HepG2 (cell line): ENCODE data around the gene RGS6. TPM values are rescaled to one million over a fixed set of nuclear protein-coding genes. Genes with fewer than 3 reads are reported as not detected.
A peak's percentile ranks its signal among the peaks of the same experiment; 100 is the strongest.

Source experiments
- ATAC-seq: fragments of 200-7000 bp; cut with Tn5 transposase; 3 replicates; pipeline ENCODE4 v1.9.1; 2020; ENCODE audit warnings: mild to moderate bottlenecking, moderate library complexity
- BruUV-seq: library from RNA; stranded (reverse); fragments of 400-500 nt; replicated peaks from 2 replicates; lab custom pipeline; 2021; lab: Mats Ljungman, UMichigan
- CTCF ChIA-PET: fragments of 300-600 bp; formaldehyde crosslinking; extraction: SDS; loops from one replicate; lab custom pipeline; 2021; ENCODE audit warnings: low total read pairs, inconsistent platforms, low intra/inter-chr PET ratio; lab: Yijun Ruan, JAX
- POLR2A ChIA-PET: fragments of 350-600 bp; sonication (Branson Sonifier 250); formaldehyde crosslinking; loops from one replicate; lab custom pipeline; 2020; ENCODE audit warnings: antibody characterized with exemption, inconsistent platforms; lab: Yijun Ruan, JAX
- DNase-seq: peaks from one replicate; pipeline ENCODE4 v3.0.0-alpha.2; 2015; ENCODE audit warnings: low spot score
- FAIRE-seq: peaks from 3 replicates; lab custom pipeline; 2011; peaks lifted over from hg19 to GRCh38; lab: Jason Lieb, UNC
- H2AFZ ChIP-seq: one replicate; pipeline ENCODE4 v1.6.1; 2011; ENCODE audit warnings: low read length, inconsistent platforms
- H3K27ac ChIP-seq: fragments of 300-600 bp; 3 replicates; pipeline ENCODE4 v1.8.0; 2011; ENCODE audit warnings: mixed run types, mild to moderate bottlenecking, mixed read lengths, low read length, inconsistent platforms; ENCODE audit not compliant: insufficient read depth; ENCODE audit errors: extremely low read length
- H3K27me3 ChIP-seq, 2 experiments: fragments of 200-600 bp in 1 of 2; 2 replicates in 1 of 2; 3 replicates in 1 of 2; pipeline versions ENCODE4 v1.6.0 to v1.8.0; 2011; ENCODE audit warnings: low read length in 2 of 2, mild to moderate bottlenecking in 2 of 2, moderate library complexity in 2 of 2, inconsistent platforms in 1 of 2; ENCODE audit not compliant: insufficient read depth in 2 of 2, control insufficient read depth in 1 of 2
- H3K36me3 ChIP-seq, 2 experiments: fragments of 200-600 bp in 1 of 2; replicated peaks in 1 of 2; 2 replicates in 1 of 2; 3 replicates in 1 of 2; pipeline versions ENCODE4 v1.5.1 to v1.8.0; 2011; ENCODE audit warnings: low read length in 2 of 2, inconsistent platforms in 1 of 2; ENCODE audit not compliant: insufficient read depth in 2 of 2, control insufficient read depth in 1 of 2
- H3K4me1 ChIP-seq: 2 replicates; pipeline ENCODE4 v1.5.1; 2012; ENCODE audit warnings: low read length, inconsistent platforms; ENCODE audit not compliant: insufficient read depth
- H3K4me2 ChIP-seq: 2 replicates; pipeline ENCODE4 v1.6.0; 2011; ENCODE audit warnings: low read depth, low read length, inconsistent platforms
- H3K4me3 ChIP-seq, 3 experiments: fragments of 200-600 bp in 1 of 3; sonication (generic), shearing (Covaris generic) in 1 of 3; replicated peaks in 1 of 3; 2 replicates each; pipeline ENCODE4 v1.5.1; 2011 to 2016; ENCODE audit warnings: low read length in 3 of 3, inconsistent platforms in 2 of 3, low read depth in 2 of 3, mild to moderate bottlenecking in 2 of 3, control low read depth in 1 of 3, mixed read lengths in 1 of 3; ENCODE audit not compliant: insufficient read depth in 1 of 3
- H3K79me2 ChIP-seq: one replicate; pipeline ENCODE4 v1.6.1; 2011; ENCODE audit warnings: low read length, inconsistent platforms; ENCODE audit not compliant: insufficient read depth
- H3K9ac ChIP-seq: 2 replicates; pipeline ENCODE4 v1.6.0; 2011; ENCODE audit warnings: mild to moderate bottlenecking, low read depth, low read length, inconsistent platforms; ENCODE audit not compliant: insufficient read depth
- H3K9me3 ChIP-seq: 2 replicates; pipeline ENCODE4 v1.5.1; 2012; ENCODE audit warnings: mild to moderate bottlenecking, low read length
- H4K20me1 ChIP-seq: 2 replicates; pipeline ENCODE4 v1.6.0; 2011; ENCODE audit warnings: inconsistent platforms, mild to moderate bottlenecking, low read length, moderate library complexity; ENCODE audit not compliant: insufficient read depth
- CREB3 ChIP-seq: sonication (generic); formaldehyde crosslinking; IDR thresholded peaks from 2 replicates; pipeline ENCODE4 v1.5.0; 2020; ENCODE audit warnings: missing genetic modification reagents
- DR1 ChIP-seq: sonication (generic); formaldehyde crosslinking; IDR thresholded peaks from 2 replicates; pipeline ENCODE4 v1.8.0; 2021; ENCODE audit warnings: mild to moderate bottlenecking, missing genetic modification reagents, inconsistent platforms
- E2F5 ChIP-seq: sonication (generic); formaldehyde crosslinking; conservative IDR thresholded peaks from 2 replicates; pipeline ENCODE4 v1.4.0; 2020; ENCODE audit warnings: missing genetic modification reagents
- HCFC1 ChIP-seq: fragments of 150-350 bp; IDR thresholded peaks from 2 replicates; pipeline ENCODE4 v1.6.1; 2014; ENCODE audit warnings: low read depth, low read length
- HOMEZ ChIP-seq: IDR thresholded peaks from 2 replicates; pipeline ENCODE4 v1.6.1; 2016; ENCODE audit warnings: low read depth
- NFYB ChIP-seq: sonication (generic); formaldehyde crosslinking; IDR thresholded peaks from 2 replicates; pipeline ENCODE4 v1.4.0; 2020; ENCODE audit warnings: missing genetic modification reagents
- SRSF4 ChIP-seq: fragments of 200-400 bp; formaldehyde crosslinking; IDR thresholded peaks from one replicate; pipeline ENCODE4 v1.6.1; 2018; ENCODE audit warnings: mild to moderate bottlenecking, low read depth, low read length, moderate library complexity; ENCODE audit not compliant: poor library complexity, severe bottlenecking
- ZBTB46 ChIP-seq: sonication (generic); formaldehyde crosslinking; IDR thresholded peaks from 2 replicates; pipeline ENCODE4 v1.4.0; 2020; ENCODE audit warnings: mild to moderate bottlenecking, missing genetic modification reagents, borderline replicate concordance
- ZFP36 ChIP-seq: fragments of 150-350 bp; IDR thresholded peaks from 2 replicates; pipeline ENCODE4 v1.6.1; 2018; ENCODE audit warnings: borderline replicate concordance, low read length, low read depth; ENCODE audit not compliant: partially characterized antibody
- ZFP37 ChIP-seq: sonication (generic); formaldehyde crosslinking; IDR thresholded peaks from 2 replicates; pipeline ENCODE4 v1.4.0; 2020; ENCODE audit warnings: missing genetic modification reagents, borderline replicate concordance
- ZNF766 ChIP-seq: sonication (generic); formaldehyde crosslinking; IDR thresholded peaks from 2 replicates; pipeline ENCODE4 v1.5.0; 2020; ENCODE audit warnings: missing genetic modification reagents, borderline replicate concordance
- WGBS: methylation state at CpG from one replicate; pipeline ENCODE4 v1.1.6; 2017; ENCODE audit warnings: low lambda C conversion rate; 5-methylcytosine and 5-hydroxymethylcytosine counted together
- in situ Hi-C: cut with HindIII; loops from 2 replicates; pipeline ENCODE4 v1.10.0; 2017; ENCODE audit warnings: low pct_unique_long_range_greater_than_20kb; ENCODE audit not compliant: extremely low pct_ligation_motif_present
- intact Hi-C: fragments of 100-400 bp; cut with micrococcal nuclease; formaldehyde crosslinking; loops from one replicate; pipeline ENCODE4 v1.10.0; 2022; ENCODE audit not compliant: unreplicated experiment
- polyA plus RNA-seq, 8 experiments: library from polyadenylated mRNA; depleted of rRNA in 3 of 8; stranded (reverse) in 7 of 8; unstranded in 1 of 8; fragments of >200 nt; fragmentation: Illumina TruSeq in 4 of 8; extraction: Trizol in 4 of 8; gene quantifications; 2 replicates each; pipeline versions ENCODE4 v1.2.1 to v1.2.3, GENCODE V29; 2011 to 2016; ENCODE audit warnings: low read depth in 4 of 8, missing spikeins in 1 of 8, mixed read lengths in 1 of 8; ENCODE audit not compliant: insufficient read depth in 1 of 8
- total RNA-seq, 5 experiments: library from RNA; depleted of rRNA; stranded (reverse); fragments of >200 nt; fragmentation: Illumina TruSeq; extraction: Trizol; gene quantifications; 2 replicates each; pipeline ENCODE4 v1.2.3, GENCODE V29; 2016; ENCODE audit warnings: low read depth in 1 of 5
- TF ChIP-seq, protein P1 (sequence below): sonication (generic); formaldehyde crosslinking; IDR thresholded peaks from 2 replicates; pipeline ENCODE4 v1.4.0; 2020; ENCODE audit warnings: low read depth, mild to moderate bottlenecking, missing genetic modification reagents
- TF ChIP-seq, protein P2 (sequence below): sonication (generic); formaldehyde crosslinking; IDR thresholded peaks from 2 replicates; pipeline ENCODE4 v1.4.0; 2020; ENCODE audit warnings: mild to moderate bottlenecking, missing genetic modification reagents

The RGS6 gene
- total and polyA plus RNA-seq, 2 of the 13 experiments (the other 11 are each of a cell fraction or from before 2014, with no cell fraction given), result not detected

DNA sequence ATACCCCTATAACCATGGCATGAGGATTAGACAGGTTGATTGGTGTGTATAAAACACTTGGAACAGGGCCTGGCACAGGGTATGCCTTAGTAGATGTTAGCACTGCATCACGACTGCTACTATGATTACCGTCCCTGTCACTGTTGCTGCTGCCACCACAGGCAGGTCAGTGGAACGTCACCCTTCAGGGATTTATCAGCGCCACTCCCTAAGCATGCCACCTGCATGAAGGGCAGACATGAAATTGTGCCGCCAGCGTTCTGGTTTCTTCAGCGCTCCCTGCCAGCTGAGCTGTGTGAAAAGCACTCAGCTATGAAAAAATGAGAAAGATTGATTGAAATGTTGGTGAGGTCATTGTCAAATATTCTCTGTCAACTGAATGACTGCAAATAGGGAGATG, 484.7 kb downstream of the RGS6 start:
- Histone ChIP-seq H3K4me3 (no peak overlapping the region), H2AFZ (no peak overlapping the region), H3K9ac (no peak overlapping the region), H3K9me3 (no peaks in the 10 kb centered on the region), H4K20me1 (no peaks in the 10 kb centered on the region), H3K27ac (no peak overlapping the region), H3K4me1 (no peaks in the 10 kb centered on the region), H3K79me2 (no peaks in the 10 kb centered on the region)
- ATAC-seq, result peak; percentile 86
- in situ Hi-C loops, result no loop called here
- no peak for FAIRE-seq
- TF ChIP-seq ZNF766 (CRISPR knock-in tag) (no peak), DR1 (CRISPR knock-in tag) (no peak), HOMEZ (no peak), NFYB (CRISPR knock-in tag) (no peak), E2F5 (CRISPR knock-in tag) (no peak), SRSF4 (no peak), ZBTB46 (CRISPR knock-in tag) (no peak), ZFP37 (CRISPR knock-in tag) (no peak), CREB3 (CRISPR knock-in tag) (no peak), HCFC1 (no peak), ZFP36 (no peak)
- TF ChIP-seq, protein P1, sequence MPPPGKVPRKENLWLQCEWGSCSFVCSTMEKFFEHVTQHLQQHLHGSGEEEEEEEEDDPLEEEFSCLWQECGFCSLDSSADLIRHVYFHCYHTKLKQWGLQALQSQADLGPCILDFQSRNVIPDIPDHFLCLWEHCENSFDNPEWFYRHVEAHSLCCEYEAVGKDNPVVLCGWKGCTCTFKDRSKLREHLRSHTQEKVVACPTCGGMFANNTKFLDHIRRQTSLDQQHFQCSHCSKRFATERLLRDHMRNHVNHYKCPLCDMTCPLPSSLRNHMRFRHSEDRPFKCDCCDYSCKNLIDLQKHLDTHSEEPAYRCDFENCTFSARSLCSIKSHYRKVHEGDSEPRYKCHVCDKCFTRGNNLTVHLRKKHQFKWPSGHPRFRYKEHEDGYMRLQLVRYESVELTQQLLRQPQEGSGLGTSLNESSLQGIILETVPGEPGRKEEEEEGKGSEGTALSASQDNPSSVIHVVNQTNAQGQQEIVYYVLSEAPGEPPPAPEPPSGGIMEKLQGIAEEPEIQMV, result no peak
- TF ChIP-seq, protein P2, sequence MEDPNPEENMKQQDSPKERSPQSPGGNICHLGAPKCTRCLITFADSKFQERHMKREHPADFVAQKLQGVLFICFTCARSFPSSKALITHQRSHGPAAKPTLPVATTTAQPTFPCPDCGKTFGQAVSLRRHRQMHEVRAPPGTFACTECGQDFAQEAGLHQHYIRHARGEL (CRISPR knock-in tag), result no peak
- TF ChIP-seq, all 625 proteins: peak for 0
- POLR2A ChIA-PET, result no interaction called here
- intact Hi-C loops, result no loop called here
- DNase-seq, result peak; percentile 7
- no peaks in the 10 kb centered on the region for H3K36me3 ChIP-seq
- no peak overlapping the region for H3K4me2 ChIP-seq
- H3K27me3 ChIP-seq, result no peaks in the 10 kb centered on the region
- CTCF ChIA-PET, result no interaction called here
- BruUV-seq, result no TSS peak
- 14% methylated on average over 7 of the region's 7 CpGs for WGBS
